ENCODE measurements around the gene GAGE13. TPM values are rescaled to one million over a fixed set of nuclear protein-coding genes. Genes with fewer than 3 reads are reported as not detected.
"Not testable (repeated sequence)": the region's sequence is repeated elsewhere in the genome, so short reads cannot be mapped to it uniquely, and the experiment has no call there.

Gene GAGE13
- total RNA-seq, 1 donor from 2014 or later: not detected

- peak overlapping the region; percentile 79 for H3K4me3 Mint-ChIP-seq (ENCODE audit: low read depth)
- peak overlapping the region; percentile 76 for H3K27ac Mint-ChIP-seq
- H3K9me3 Mint-ChIP-seq: no peaks in the 10 kb centered on the region
- peaks cover 15% of the 10 kb centered on the region for H3K4me1 Mint-ChIP-seq (ENCODE audit: low read depth)
- no peaks in the 10 kb centered on the region for H3K36me3 Mint-ChIP-seq (ENCODE audit: low read depth)
- peaks cover 5% of the 10 kb centered on the region for H3K27me3 Mint-ChIP-seq (ENCODE audit: low read depth)
- intact Hi-C loops (cut with micrococcal nuclease): no loop called here
- DNase-seq (ENCODE audit: low spot score): no peak
Observed at GRCh38 chrX:49308604-49309269, 22.6 kb upstream of the GAGE13 start.

GRCh38 chrX:49309401-49309981, 21.9 kb upstream of the GAGE13 start:
- Mint-ChIP-seq H3K4me1 (ENCODE audit: low read depth) (peaks cover 15% of the 10 kb centered on the region), H3K9me3 (no peaks in the 10 kb centered on the region), H3K4me3 (ENCODE audit: low read depth) (peak overlapping the region; percentile 79), H3K27me3 (ENCODE audit: low read depth) (peaks cover 5% of the 10 kb centered on the region), H3K36me3 (ENCODE audit: low read depth) (no peaks in the 10 kb centered on the region), H3K27ac (peak overlapping the region; percentile 76)
- DNase-seq (ENCODE audit: low spot score): no peak
- intact Hi-C loops (cut with micrococcal nuclease): no loop called here

GRCh38 chrX:49310371-49310770, 21.0 kb upstream of the GAGE13 start:
- H3K4me1 Mint-ChIP-seq (ENCODE audit: low read depth): peaks cover 15% of the 10 kb centered on the region
- no peak overlapping the region for H3K27ac Mint-ChIP-seq
- H3K9me3 Mint-ChIP-seq: no peaks in the 10 kb centered on the region
- H3K27me3 Mint-ChIP-seq (ENCODE audit: low read depth): peaks cover 5% of the 10 kb centered on the region
- no peak overlapping the region for H3K4me3 Mint-ChIP-seq (ENCODE audit: low read depth)
- intact Hi-C loops (cut with micrococcal nuclease): no loop called here
- H3K36me3 Mint-ChIP-seq (ENCODE audit: low read depth): no peaks in the 10 kb centered on the region
- no peak for DNase-seq (ENCODE audit: low spot score)

GRCh38 chrX:49312176-49312575, 19.2 kb upstream of the GAGE13 start:
- intact Hi-C loops (cut with micrococcal nuclease): no loop called here
- Mint-ChIP-seq H3K27ac (no peak overlapping the region), H3K9me3 (no peaks in the 10 kb centered on the region), H3K36me3 (ENCODE audit: low read depth) (no peaks in the 10 kb centered on the region), H3K27me3 (ENCODE audit: low read depth) (peaks cover 1% of the 10 kb centered on the region), H3K4me3 (ENCODE audit: low read depth) (no peak overlapping the region), H3K4me1 (ENCODE audit: low read depth) (peaks cover 15% of the 10 kb centered on the region)
- DNase-seq (ENCODE audit: low spot score): no peak

- H3K27ac Mint-ChIP-seq: no peak overlapping the region
Observed at GRCh38 chrX:49316085-49316484, 15.3 kb upstream of the GAGE13 start.

GRCh38 chrX:49321737-49322136, 9.6 kb upstream of the GAGE13 start, which contains the start of gene GAGE12J:
Gene GAGE12J, plus strand, starts transcription at chrX:49322037. Its CDS starts 1,157 bp downstream, at chrX:49323194.
- H3K36me3 Mint-ChIP-seq (ENCODE audit: low read depth); H3K4me1 Mint-ChIP-seq (ENCODE audit: low read depth); H3K27ac Mint-ChIP-seq; DNase-seq (ENCODE audit: low spot score); H3K9me3 Mint-ChIP-seq; H3K27me3 Mint-ChIP-seq (ENCODE audit: low read depth); H3K4me3 Mint-ChIP-seq (ENCODE audit: low read depth); intact Hi-C loops (cut with micrococcal nuclease): not testable (repeated sequence)

More at GRCh38 chrX:49316085-49316484, 15.3 kb upstream of the GAGE13 start:
- DNase-seq (ENCODE audit: low spot score): no peak
- intact Hi-C loops (cut with micrococcal nuclease): no loop called here
- H3K4me3 Mint-ChIP-seq (ENCODE audit: low read depth): no peak overlapping the region
- H3K4me1 Mint-ChIP-seq (ENCODE audit: low read depth): no peaks in the 10 kb centered on the region
- H3K27me3 Mint-ChIP-seq (ENCODE audit: low read depth): no peaks in the 10 kb centered on the region
- no peaks in the 10 kb centered on the region for H3K36me3 Mint-ChIP-seq (ENCODE audit: low read depth)
- H3K9me3 Mint-ChIP-seq: no peaks in the 10 kb centered on the region

- H3K27ac Mint-ChIP-seq; intact Hi-C loops (cut with micrococcal nuclease); H3K4me3 Mint-ChIP-seq (ENCODE audit: low read depth); DNase-seq (ENCODE audit: low spot score); H3K36me3 Mint-ChIP-seq (ENCODE audit: low read depth); H3K27me3 Mint-ChIP-seq (ENCODE audit: low read depth); H3K4me1 Mint-ChIP-seq (ENCODE audit: low read depth); H3K9me3 Mint-ChIP-seq: not testable (repeated sequence)
Observed at GRCh38 chrX:49322266-49322665, 9.1 kb upstream of the GAGE13 start.

GRCh38 chrX:49323735-49324134, 7.6 kb upstream of the GAGE13 start:
- H3K36me3 Mint-ChIP-seq (ENCODE audit: low read depth); H3K27me3 Mint-ChIP-seq (ENCODE audit: low read depth); intact Hi-C loops (cut with micrococcal nuclease); H3K27ac Mint-ChIP-seq; H3K4me1 Mint-ChIP-seq (ENCODE audit: low read depth); H3K4me3 Mint-ChIP-seq (ENCODE audit: low read depth); DNase-seq (ENCODE audit: low spot score); H3K9me3 Mint-ChIP-seq: not testable (repeated sequence)

- H3K9me3 Mint-ChIP-seq; H3K4me1 Mint-ChIP-seq (ENCODE audit: low read depth); H3K27me3 Mint-ChIP-seq (ENCODE audit: low read depth); DNase-seq (ENCODE audit: low spot score); intact Hi-C loops (cut with micrococcal nuclease); H3K36me3 Mint-ChIP-seq (ENCODE audit: low read depth); H3K4me3 Mint-ChIP-seq (ENCODE audit: low read depth); H3K27ac Mint-ChIP-seq: not testable (repeated sequence)
Observed at GRCh38 chrX:49330421-49330820, 961 bp upstream of the GAGE13 start.

- intact Hi-C loops (cut with micrococcal nuclease); H3K9me3 Mint-ChIP-seq; H3K4me3 Mint-ChIP-seq (ENCODE audit: low read depth); H3K36me3 Mint-ChIP-seq (ENCODE audit: low read depth); H3K27me3 Mint-ChIP-seq (ENCODE audit: low read depth); H3K4me1 Mint-ChIP-seq (ENCODE audit: low read depth); H3K27ac Mint-ChIP-seq: not testable (repeated sequence)
- peak; percentile 16 for DNase-seq (ENCODE audit: low spot score)
Observed at GRCh38 chrX:49331841-49332240, 459 bp downstream of the GAGE13 start.

- H3K4me1 Mint-ChIP-seq (ENCODE audit: low read depth); intact Hi-C loops (cut with micrococcal nuclease); H3K27ac Mint-ChIP-seq; DNase-seq (ENCODE audit: low spot score); H3K27me3 Mint-ChIP-seq (ENCODE audit: low read depth); H3K9me3 Mint-ChIP-seq; H3K36me3 Mint-ChIP-seq (ENCODE audit: low read depth); H3K4me3 Mint-ChIP-seq (ENCODE audit: low read depth): not testable (repeated sequence)
Observed at GRCh38 chrX:49341449-49341848, 10.1 kb downstream of the GAGE13 start.

- intact Hi-C loops (cut with micrococcal nuclease); H3K4me1 Mint-ChIP-seq (ENCODE audit: low read depth); H3K4me3 Mint-ChIP-seq (ENCODE audit: low read depth); H3K27ac Mint-ChIP-seq; H3K9me3 Mint-ChIP-seq; H3K27me3 Mint-ChIP-seq (ENCODE audit: low read depth); H3K36me3 Mint-ChIP-seq (ENCODE audit: low read depth); DNase-seq (ENCODE audit: low spot score): not testable (repeated sequence)
Observed at GRCh38 chrX:49344496-49345175, 13.3 kb downstream of the GAGE13 start.

GRCh38 chrX:49345402-49345801, 14.0 kb downstream of the GAGE13 start:
- DNase-seq (ENCODE audit: low spot score); H3K4me1 Mint-ChIP-seq (ENCODE audit: low read depth); intact Hi-C loops (cut with micrococcal nuclease); H3K36me3 Mint-ChIP-seq (ENCODE audit: low read depth); H3K4me3 Mint-ChIP-seq (ENCODE audit: low read depth); H3K27ac Mint-ChIP-seq; H3K9me3 Mint-ChIP-seq; H3K27me3 Mint-ChIP-seq (ENCODE audit: low read depth): not testable (repeated sequence)
